K562 (cell line): ENCODE results near the gene NCMAP. TPM values are rescaled to one million over a fixed set of nuclear protein-coding genes. Genes with fewer than 3 reads are reported as not detected.
A peak's percentile ranks its signal among the peaks of the same experiment; 100 is the strongest.

Experiments used
- HMGN3 ChIP-seq: IDR thresholded peaks from 2 replicates; pipeline ENCODE4 v1.6.1; 2011; ENCODE audit warnings: borderline replicate concordance, low read depth, mild to moderate bottlenecking, mixed read lengths, low read length; ENCODE audit not compliant: insufficient read length; ENCODE audit errors: extremely low read depth
- KDM1A ChIP-seq, 2 experiments: fragments of 450-650 bp; IDR thresholded peaks; 2 replicates each; pipeline ENCODE4 v1.6.1; 2016; ENCODE audit warnings: mild to moderate bottlenecking in 2 of 2
- MBD2 ChIP-seq: sonication (generic); IDR thresholded peaks from 2 replicates; pipeline ENCODE4 v1.6.1; 2016; ENCODE audit warnings: low read depth, borderline replicate concordance
- MIER1 ChIP-seq: fragments of 450-650 bp; IDR thresholded peaks from 2 replicates; pipeline ENCODE4 v1.6.1; 2016; ENCODE audit warnings: antibody characterized with exemption, mild to moderate bottlenecking, low read depth
- PTTG1 ChIP-seq: fragments of 450-650 bp; IDR thresholded peaks from 2 replicates; pipeline ENCODE4 v1.6.1; 2016; ENCODE audit warnings: low read depth, mild to moderate bottlenecking, missing genetic modification characterization, missing compliant biosample characterization
- RAD21 ChIP-seq, 2 experiments: fragments of 250-450 bp in 1 of 2; fragments of 450-650 bp in 1 of 2; sonication (Bioruptor Pico) in 1 of 2; formaldehyde crosslinking in 1 of 2; IDR thresholded peaks in 1 of 2; conservative IDR thresholded peaks in 1 of 2; 2 replicates each; pipeline versions ENCODE4 v1.4.0 to v1.8.0; 2020 to 2022; ENCODE audit warnings: mild to moderate bottlenecking in 2 of 2, moderate library complexity in 1 of 2
- STAT5B ChIP-seq: fragments of 250-450 bp; sonication (Bioruptor Pico); IDR thresholded peaks from 2 replicates; pipeline ENCODE4 v1.8.0; 2021; ENCODE audit warnings: mild to moderate bottlenecking, inconsistent platforms
- polyA plus RNA-seq, 8 experiments: library from polyadenylated mRNA; depleted of rRNA in 4 of 8; stranded (reverse) in 5 of 8; unstranded in 3 of 8; fragments of >200 nt; fragmentation: Nextera tagmentation in 2 of 8; fragmentation: Illumina TruSeq in 1 of 8; extraction: Ambion mirVana in 2 of 8; extraction: Trizol in 1 of 8; gene quantifications; 2 replicates each; pipeline versions ENCODE4 v1.2.1 to v1.2.3, GENCODE V29; 2011 to 2014; ENCODE audit warnings: inconsistent platforms in 1 of 8, missing spikeins in 1 of 8
- total RNA-seq, 7 experiments: library from RNA; depleted of rRNA in 6 of 7; stranded (reverse); fragments of >200 nt in 6 of 7; fragmentation: Illumina TruSeq in 2 of 7; extraction: Trizol in 2 of 7; gene quantifications; 2 replicates each; pipeline versions ENCODE4 v1.2.1 to v1.2.3, GENCODE V29; 2011 to 2021; ENCODE audit warnings: low replicate concordance in 1 of 7
- TF ChIP-seq, protein P1 (sequence below): fragments of 450-650 bp; conservative IDR thresholded peaks from 2 replicates; pipeline ENCODE4 v1.6.1; 2016; ENCODE audit warnings: missing genetic modification characterization, low read depth, mild to moderate bottlenecking, control low read depth, missing compliant biosample characterization
- TF ChIP-seq, protein P2 (sequence below): fragments of 150-350 bp; IDR thresholded peaks from 2 replicates; pipeline ENCODE4 v1.6.1; 2014; ENCODE audit warnings: low read depth, mild to moderate bottlenecking, low read length, borderline replicate concordance
- TF ChIP-seq, protein P3 (sequence below): fragments of 450-650 bp; IDR thresholded peaks from 2 replicates; pipeline ENCODE4 v1.6.1; 2018; ENCODE audit warnings: mild to moderate bottlenecking, low read depth; ENCODE audit not compliant: partially characterized antibody
- TF ChIP-seq, protein P4 (sequence below): fragments of 250-450 bp; sonication (Bioruptor Pico); IDR thresholded peaks from 2 replicates; pipeline ENCODE4 v1.5.0; 2020; ENCODE audit warnings: mild to moderate bottlenecking
- TF ChIP-seq, protein P5 (sequence below): fragments of 450-650 bp; IDR thresholded peaks from 2 replicates; pipeline ENCODE4 v1.6.1; 2014; ENCODE audit warnings: low read depth, mild to moderate bottlenecking, moderate library complexity, borderline replicate concordance
- TF ChIP-seq, protein P6 (sequence below), 3 experiments: IDR thresholded peaks in 2 of 3; conservative IDR thresholded peaks in 1 of 3; 2 replicates each; pipeline ENCODE4 v1.5.1; 2011 to 2012; ENCODE audit warnings: low read length in 3 of 3, mild to moderate bottlenecking in 3 of 3, control low read depth in 2 of 3, improper control_type of control experiment in 1 of 3, inconsistent platforms in 1 of 3, low read depth in 1 of 3, mixed read lengths in 1 of 3, moderate library complexity in 1 of 3; ENCODE audit not compliant: insufficient read depth in 2 of 3

NCMAP gene
- total and polyA plus RNA-seq, 9 of the 15 experiments (the other 6 are each of a cell fraction or from before 2014, with no cell fraction given): 0.03 TPM; not detected in 8

DNA sequence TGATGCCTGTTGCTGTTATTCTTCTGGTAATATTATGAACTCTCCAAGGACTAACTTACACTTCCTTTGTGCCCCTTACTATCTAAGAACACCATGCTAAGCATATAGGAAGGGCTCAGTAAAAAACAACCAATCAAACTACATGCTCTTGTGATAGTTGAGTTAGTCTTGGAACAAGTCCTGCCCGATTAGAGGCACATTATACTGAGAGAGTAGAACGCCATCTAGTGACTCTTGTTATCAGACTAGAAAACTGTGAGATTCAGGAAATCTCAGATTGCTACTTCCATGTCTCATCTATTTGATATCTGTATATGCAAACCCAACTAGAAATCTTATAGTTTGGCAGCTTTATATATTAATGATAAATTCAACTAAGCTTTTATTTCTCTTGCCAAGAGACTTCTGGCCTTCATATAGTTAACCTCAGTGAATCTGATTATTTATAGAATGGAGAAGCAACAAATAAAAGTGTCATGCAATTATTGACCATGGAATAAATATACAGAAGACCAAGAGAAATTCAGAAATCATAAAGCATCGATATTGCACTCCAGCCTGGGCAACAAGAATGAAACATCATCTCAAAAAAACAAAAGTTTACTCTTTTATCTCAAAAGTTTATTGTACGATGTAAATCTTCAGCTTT lies 79.4 kb downstream of the NCMAP start (continued):
- TF ChIP-seq RAD21 (CRISPR knock-in tag; conservative IDR thresholded peaks at IDR 0.05 in 1 of 2, IDR thresholded peaks at IDR 0.05 in 1 of 2): peak; percentile 80 to 95
- TF ChIP-seq PTTG1: no peak
- TF ChIP-seq, protein P1, sequence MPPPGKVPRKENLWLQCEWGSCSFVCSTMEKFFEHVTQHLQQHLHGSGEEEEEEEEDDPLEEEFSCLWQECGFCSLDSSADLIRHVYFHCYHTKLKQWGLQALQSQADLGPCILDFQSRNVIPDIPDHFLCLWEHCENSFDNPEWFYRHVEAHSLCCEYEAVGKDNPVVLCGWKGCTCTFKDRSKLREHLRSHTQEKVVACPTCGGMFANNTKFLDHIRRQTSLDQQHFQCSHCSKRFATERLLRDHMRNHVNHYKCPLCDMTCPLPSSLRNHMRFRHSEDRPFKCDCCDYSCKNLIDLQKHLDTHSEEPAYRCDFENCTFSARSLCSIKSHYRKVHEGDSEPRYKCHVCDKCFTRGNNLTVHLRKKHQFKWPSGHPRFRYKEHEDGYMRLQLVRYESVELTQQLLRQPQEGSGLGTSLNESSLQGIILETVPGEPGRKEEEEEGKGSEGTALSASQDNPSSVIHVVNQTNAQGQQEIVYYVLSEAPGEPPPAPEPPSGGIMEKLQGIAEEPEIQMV: no peak
- TF ChIP-seq, protein P2, sequence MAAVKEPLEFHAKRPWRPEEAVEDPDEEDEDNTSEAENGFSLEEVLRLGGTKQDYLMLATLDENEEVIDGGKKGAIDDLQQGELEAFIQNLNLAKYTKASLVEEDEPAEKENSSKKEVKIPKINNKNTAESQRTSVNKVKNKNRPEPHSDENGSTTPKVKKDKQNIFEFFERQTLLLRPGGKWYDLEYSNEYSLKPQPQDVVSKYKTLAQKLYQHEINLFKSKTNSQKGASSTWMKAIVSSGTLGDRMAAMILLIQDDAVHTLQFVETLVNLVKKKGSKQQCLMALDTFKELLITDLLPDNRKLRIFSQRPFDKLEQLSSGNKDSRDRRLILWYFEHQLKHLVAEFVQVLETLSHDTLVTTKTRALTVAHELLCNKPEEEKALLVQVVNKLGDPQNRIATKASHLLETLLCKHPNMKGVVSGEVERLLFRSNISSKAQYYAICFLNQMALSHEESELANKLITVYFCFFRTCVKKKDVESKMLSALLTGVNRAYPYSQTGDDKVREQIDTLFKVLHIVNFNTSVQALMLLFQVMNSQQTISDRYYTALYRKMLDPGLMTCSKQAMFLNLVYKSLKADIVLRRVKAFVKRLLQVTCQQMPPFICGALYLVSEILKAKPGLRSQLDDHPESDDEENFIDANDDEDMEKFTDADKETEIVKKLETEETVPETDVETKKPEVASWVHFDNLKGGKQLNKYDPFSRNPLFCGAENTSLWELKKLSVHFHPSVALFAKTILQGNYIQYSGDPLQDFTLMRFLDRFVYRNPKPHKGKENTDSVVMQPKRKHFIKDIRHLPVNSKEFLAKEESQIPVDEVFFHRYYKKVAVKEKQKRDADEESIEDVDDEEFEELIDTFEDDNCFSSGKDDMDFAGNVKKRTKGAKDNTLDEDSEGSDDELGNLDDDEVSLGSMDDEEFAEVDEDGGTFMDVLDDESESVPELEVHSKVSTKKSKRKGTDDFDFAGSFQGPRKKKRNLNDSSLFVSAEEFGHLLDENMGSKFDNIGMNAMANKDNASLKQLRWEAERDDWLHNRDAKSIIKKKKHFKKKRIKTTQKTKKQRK: no peak
- TF ChIP-seq, protein P3, sequence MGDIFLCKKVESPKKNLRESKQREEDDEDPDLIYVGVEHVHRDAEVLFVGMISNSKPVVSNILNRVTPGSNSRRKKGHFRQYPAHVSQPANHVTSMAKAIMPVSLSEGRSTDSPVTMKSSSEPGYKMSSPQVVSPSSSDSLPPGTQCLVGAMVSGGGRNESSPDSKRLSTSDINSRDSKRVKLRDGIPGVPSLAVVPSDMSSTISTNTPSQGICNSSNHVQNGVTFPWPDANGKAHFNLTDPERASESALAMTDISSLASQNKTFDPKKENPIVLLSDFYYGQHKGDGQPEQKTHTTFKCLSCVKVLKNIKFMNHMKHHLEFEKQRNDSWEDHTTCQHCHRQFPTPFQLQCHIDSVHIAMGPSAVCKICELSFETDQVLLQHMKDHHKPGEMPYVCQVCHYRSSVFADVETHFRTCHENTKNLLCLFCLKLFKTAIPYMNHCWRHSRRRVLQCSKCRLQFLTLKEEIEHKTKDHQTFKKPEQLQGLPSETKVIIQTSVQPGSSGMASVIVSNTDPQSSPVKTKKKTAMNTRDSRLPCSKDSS: no peak
- peak; percentile 62 to 68 for TF ChIP-seq KDM1A (IDR thresholded peaks at IDR 0.05)
- TF ChIP-seq MBD2: no peak
- no peak for TF ChIP-seq STAT5B (CRISPR knock-in tag)
- no peak for TF ChIP-seq HMGN3
- TF ChIP-seq, protein P4, sequence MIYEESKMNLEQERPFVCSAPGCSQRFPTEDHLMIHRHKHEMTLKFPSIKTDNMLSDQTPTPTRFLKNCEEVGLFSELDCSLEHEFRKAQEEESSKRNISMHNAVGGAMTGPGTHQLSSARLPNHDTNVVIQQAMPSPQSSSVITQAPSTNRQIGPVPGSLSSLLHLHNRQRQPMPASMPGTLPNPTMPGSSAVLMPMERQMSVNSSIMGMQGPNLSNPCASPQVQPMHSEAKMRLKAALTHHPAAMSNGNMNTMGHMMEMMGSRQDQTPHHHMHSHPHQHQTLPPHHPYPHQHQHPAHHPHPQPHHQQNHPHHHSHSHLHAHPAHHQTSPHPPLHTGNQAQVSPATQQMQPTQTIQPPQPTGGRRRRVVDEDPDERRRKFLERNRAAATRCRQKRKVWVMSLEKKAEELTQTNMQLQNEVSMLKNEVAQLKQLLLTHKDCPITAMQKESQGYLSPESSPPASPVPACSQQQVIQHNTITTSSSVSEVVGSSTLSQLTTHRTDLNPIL (CRISPR knock-in tag): no peak
- no peak for TF ChIP-seq MIER1
- TF ChIP-seq, protein P5, sequence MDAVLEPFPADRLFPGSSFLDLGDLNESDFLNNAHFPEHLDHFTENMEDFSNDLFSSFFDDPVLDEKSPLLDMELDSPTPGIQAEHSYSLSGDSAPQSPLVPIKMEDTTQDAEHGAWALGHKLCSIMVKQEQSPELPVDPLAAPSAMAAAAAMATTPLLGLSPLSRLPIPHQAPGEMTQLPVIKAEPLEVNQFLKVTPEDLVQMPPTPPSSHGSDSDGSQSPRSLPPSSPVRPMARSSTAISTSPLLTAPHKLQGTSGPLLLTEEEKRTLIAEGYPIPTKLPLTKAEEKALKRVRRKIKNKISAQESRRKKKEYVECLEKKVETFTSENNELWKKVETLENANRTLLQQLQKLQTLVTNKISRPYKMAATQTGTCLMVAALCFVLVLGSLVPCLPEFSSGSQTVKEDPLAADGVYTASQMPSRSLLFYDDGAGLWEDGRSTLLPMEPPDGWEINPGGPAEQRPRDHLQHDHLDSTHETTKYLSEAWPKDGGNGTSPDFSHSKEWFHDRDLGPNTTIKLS: no peak
- TF ChIP-seq, protein P6, sequence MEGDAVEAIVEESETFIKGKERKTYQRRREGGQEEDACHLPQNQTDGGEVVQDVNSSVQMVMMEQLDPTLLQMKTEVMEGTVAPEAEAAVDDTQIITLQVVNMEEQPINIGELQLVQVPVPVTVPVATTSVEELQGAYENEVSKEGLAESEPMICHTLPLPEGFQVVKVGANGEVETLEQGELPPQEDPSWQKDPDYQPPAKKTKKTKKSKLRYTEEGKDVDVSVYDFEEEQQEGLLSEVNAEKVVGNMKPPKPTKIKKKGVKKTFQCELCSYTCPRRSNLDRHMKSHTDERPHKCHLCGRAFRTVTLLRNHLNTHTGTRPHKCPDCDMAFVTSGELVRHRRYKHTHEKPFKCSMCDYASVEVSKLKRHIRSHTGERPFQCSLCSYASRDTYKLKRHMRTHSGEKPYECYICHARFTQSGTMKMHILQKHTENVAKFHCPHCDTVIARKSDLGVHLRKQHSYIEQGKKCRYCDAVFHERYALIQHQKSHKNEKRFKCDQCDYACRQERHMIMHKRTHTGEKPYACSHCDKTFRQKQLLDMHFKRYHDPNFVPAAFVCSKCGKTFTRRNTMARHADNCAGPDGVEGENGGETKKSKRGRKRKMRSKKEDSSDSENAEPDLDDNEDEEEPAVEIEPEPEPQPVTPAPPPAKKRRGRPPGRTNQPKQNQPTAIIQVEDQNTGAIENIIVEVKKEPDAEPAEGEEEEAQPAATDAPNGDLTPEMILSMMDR (IDR thresholded peaks at IDR 0.05 in 2 of 3, conservative IDR thresholded peaks at IDR 0.05 in 1 of 3; ENCODE audit: insufficient read depth in 2 of 3, low read depth in 1 of 3, low read length in 3 of 3): peak; percentile 53 to 85 (median 69); a peak in 5 of 6 replicates
